GM12873 (cell line): Measurements from ENCODE around the gene ARMCX4.

ENCODE experiments used
- CTCF ChIP-seq: IDR thresholded peaks from 2 replicates; pipeline ENCODE4 v1.5.1; 2012; ENCODE audit warnings: low read depth, mild to moderate bottlenecking, moderate library complexity, low read length, control low read depth; ENCODE audit not compliant: insufficient read depth; ENCODE audit errors: missing control alignments

The ARMCX4 gene

GRCh38 chrX:101507372-101507771 lies 22.1 kb downstream of the ARMCX4 start:
- no peak for TF ChIP-seq CTCF

GRCh38 chrX:101507986-101508385 lies 22.7 kb downstream of the ARMCX4 start:
- TF ChIP-seq CTCF = no peak

- TF ChIP-seq CTCF = no peak
These were observed 45.7 kb downstream of the ARMCX4 start for GRCh38 chrX:101530944-101531343.
